DND-41 (cell line): ENCODE data around the gene PRSS21.

Source experiments
- ATAC-seq: fragments of 200-7000 bp; cut with Tn5 transposase; 3 replicates; pipeline ENCODE4 v1.9.1; 2021; ENCODE audit warnings: low read depth; ENCODE audit not compliant: insufficient read depth
- DNase-seq: peaks from one replicate; pipeline ENCODE4 v3.0.0-alpha.2; 2020
- H2AFZ ChIP-seq: 2 replicates; pipeline ENCODE4 v1.6.0; 2012; ENCODE audit warnings: low read depth, low read length
- H3K27ac ChIP-seq: 2 replicates; pipeline ENCODE4 v1.5.1; 2012; ENCODE audit warnings: low read length, inconsistent platforms
- H3K27me3 ChIP-seq: fragments of 200-600 bp; sonication (generic); 2 replicates; pipeline ENCODE4 v1.6.0; 2012; ENCODE audit warnings: low read length, mild to moderate bottlenecking, inconsistent platforms; ENCODE audit not compliant: insufficient read depth, poor library complexity
- H3K36me3 ChIP-seq: 2 replicates; pipeline ENCODE4 v1.5.1; 2012; ENCODE audit warnings: low read length, inconsistent platforms; ENCODE audit not compliant: insufficient read depth
- H3K4me1 ChIP-seq: 2 replicates; pipeline ENCODE4 v1.5.1; 2012; ENCODE audit warnings: mild to moderate bottlenecking, low read length; ENCODE audit not compliant: insufficient read depth
- H3K4me2 ChIP-seq: 2 replicates; pipeline ENCODE4 v1.6.0; 2012; ENCODE audit warnings: mild to moderate bottlenecking, moderate library complexity, low read length, inconsistent platforms; ENCODE audit not compliant: insufficient read depth
- H3K4me3 ChIP-seq, 2 experiments: fragments of 200-600 bp in 1 of 2; shearing (Covaris generic) in 1 of 2; 2 replicates each; pipeline ENCODE4 v1.5.1; 2012 to 2016; ENCODE audit warnings: inconsistent platforms in 2 of 2, low read length in 2 of 2, mild to moderate bottlenecking in 2 of 2, low read depth in 1 of 2, moderate library complexity in 1 of 2
- H3K79me2 ChIP-seq: 2 replicates; pipeline ENCODE4 v1.6.0; 2012; ENCODE audit warnings: low read length, inconsistent platforms; ENCODE audit not compliant: insufficient read depth
- H3K9ac ChIP-seq: 2 replicates; pipeline ENCODE4 v1.6.0; 2012; ENCODE audit warnings: low read depth, mild to moderate bottlenecking, inconsistent platforms, low read length, moderate library complexity
- H3K9me3 ChIP-seq: 2 replicates; pipeline ENCODE4 v1.5.1; 2012; ENCODE audit warnings: low read length, moderate library complexity, mild to moderate bottlenecking, inconsistent platforms; ENCODE audit not compliant: insufficient read depth, severe bottlenecking
- H4K20me1 ChIP-seq: 2 replicates; pipeline ENCODE4 v1.6.0; 2012; ENCODE audit warnings: low read length; ENCODE audit not compliant: insufficient read depth
- EZH2 ChIP-seq: IDR thresholded peaks from 3 replicates; pipeline ENCODE4 v1.6.1; 2012; ENCODE audit warnings: borderline replicate concordance, low read depth, mild to moderate bottlenecking, moderate library complexity, low read length, inconsistent platforms; ENCODE audit not compliant: severe bottlenecking
- TF ChIP-seq, protein P1 (sequence below): IDR thresholded peaks from 2 replicates; pipeline ENCODE4 v1.5.1; 2012; ENCODE audit warnings: borderline replicate concordance, low read length, moderate library complexity, mild to moderate bottlenecking; ENCODE audit not compliant: poor library complexity, severe bottlenecking; ENCODE audit errors: extremely low read depth

The PRSS21 gene

GRCh38 chr16:2775131-2775716 lies 41.8 kb upstream of the PRSS21 start:
- H3K36me3 ChIP-seq, result peaks cover 52% of the 10 kb centered on the region
- TF ChIP-seq, protein P1, sequence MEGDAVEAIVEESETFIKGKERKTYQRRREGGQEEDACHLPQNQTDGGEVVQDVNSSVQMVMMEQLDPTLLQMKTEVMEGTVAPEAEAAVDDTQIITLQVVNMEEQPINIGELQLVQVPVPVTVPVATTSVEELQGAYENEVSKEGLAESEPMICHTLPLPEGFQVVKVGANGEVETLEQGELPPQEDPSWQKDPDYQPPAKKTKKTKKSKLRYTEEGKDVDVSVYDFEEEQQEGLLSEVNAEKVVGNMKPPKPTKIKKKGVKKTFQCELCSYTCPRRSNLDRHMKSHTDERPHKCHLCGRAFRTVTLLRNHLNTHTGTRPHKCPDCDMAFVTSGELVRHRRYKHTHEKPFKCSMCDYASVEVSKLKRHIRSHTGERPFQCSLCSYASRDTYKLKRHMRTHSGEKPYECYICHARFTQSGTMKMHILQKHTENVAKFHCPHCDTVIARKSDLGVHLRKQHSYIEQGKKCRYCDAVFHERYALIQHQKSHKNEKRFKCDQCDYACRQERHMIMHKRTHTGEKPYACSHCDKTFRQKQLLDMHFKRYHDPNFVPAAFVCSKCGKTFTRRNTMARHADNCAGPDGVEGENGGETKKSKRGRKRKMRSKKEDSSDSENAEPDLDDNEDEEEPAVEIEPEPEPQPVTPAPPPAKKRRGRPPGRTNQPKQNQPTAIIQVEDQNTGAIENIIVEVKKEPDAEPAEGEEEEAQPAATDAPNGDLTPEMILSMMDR, result no peak
- no peak overlapping the region for H2AFZ ChIP-seq
- no peaks in the 10 kb centered on the region for H3K9me3 ChIP-seq
- ATAC-seq (no peak), DNase-seq (no peak)
- peaks cover 51% of the 10 kb centered on the region for H4K20me1 ChIP-seq
- peak overlapping the region in 1 of 2 experiments; percentile 96; a peak in 2 of 4 replicates for H3K4me3 ChIP-seq
- H3K27me3 ChIP-seq, result no peaks in the 10 kb centered on the region
- peaks cover 56% of the 10 kb centered on the region for H3K79me2 ChIP-seq
- H3K4me2 ChIP-seq, result peak overlapping the region; percentile 84
- peaks cover 34% of the 10 kb centered on the region for H3K4me1 ChIP-seq
- H3K9ac ChIP-seq, result peak overlapping the region; percentile 89
- no peak overlapping the region for H3K27ac ChIP-seq

GRCh38 chr16:2775765-2776499 lies 41.1 kb upstream of the PRSS21 start:
- Histone ChIP-seq H3K9ac (peak overlapping the region; percentile 89), H3K4me3 (peak overlapping the region; percentile 95 to 96; a peak in 3 of 4 replicates), H3K36me3 (peaks cover 45% of the 10 kb centered on the region), H3K27ac (peak overlapping the region; percentile 84), H3K4me2 (peak overlapping the region; percentile 84), H3K4me1 (peaks cover 34% of the 10 kb centered on the region), H3K79me2 (peaks cover 54% of the 10 kb centered on the region), H3K9me3 (no peaks in the 10 kb centered on the region), H4K20me1 (peaks cover 44% of the 10 kb centered on the region), H3K27me3 (no peaks in the 10 kb centered on the region), H2AFZ (peak overlapping the region; percentile 85)
- DNase-seq (no peak), ATAC-seq (no peak)
- TF ChIP-seq EZH2, result no peak
- TF ChIP-seq, protein P1, result no peak

DNA sequence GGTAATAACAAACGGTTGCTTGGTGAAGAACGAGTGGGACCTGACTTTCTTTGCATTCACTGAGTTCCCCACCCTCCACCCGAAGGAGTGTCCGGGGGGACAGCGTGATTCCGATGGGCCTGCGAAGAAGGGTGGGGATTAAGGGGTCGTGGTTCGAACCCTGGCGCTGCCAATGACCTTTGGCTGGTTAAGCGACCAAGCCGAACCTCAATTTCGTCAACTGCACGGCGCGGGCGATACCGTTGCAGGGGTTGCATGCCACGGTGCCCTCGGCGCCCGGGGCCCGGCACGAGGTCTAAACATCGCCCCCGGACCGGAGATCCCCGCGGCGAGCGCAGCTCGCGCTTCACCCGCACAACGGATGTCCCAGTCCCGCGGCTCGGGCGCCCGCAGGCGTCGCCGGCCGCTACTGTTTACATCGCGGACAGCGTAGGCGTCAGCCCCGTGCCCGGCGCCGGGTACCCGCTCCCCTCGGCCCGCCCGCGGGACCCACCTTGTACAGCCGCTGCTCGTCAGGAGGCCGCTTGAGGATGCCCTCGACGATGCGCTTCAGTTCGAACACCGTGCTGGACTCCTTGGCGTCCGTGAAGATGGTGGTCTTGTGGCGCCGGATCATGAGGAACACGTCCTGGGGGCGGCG lies 40.4 kb upstream of the PRSS21 start:
- Histone ChIP-seq H3K4me3 (peak overlapping the region; percentile 95 to 96), H3K4me2 (peak overlapping the region; percentile 84), H3K27me3 (no peaks in the 10 kb centered on the region), H2AFZ (peak overlapping the region; percentile 85), H3K36me3 (peaks cover 38% of the 10 kb centered on the region), H3K4me1 (peaks cover 34% of the 10 kb centered on the region), H3K79me2 (peaks cover 51% of the 10 kb centered on the region), H3K9me3 (no peaks in the 10 kb centered on the region), H4K20me1 (peaks cover 38% of the 10 kb centered on the region), H3K27ac (peak overlapping the region; percentile 84), H3K9ac (peak overlapping the region; percentile 89)
- TF ChIP-seq, protein P1, result no peak
- no peak for TF ChIP-seq EZH2
- DNase-seq (no peak), ATAC-seq (peak; percentile 10; the same call in 2 of the 3 replicates)
